ENCODE data around the gene SPIB.

The SPIB gene

GRCh38 chr19:50378169-50378862, 40.4 kb upstream of the SPIB start:
- in situ Hi-C loops (cut with HindIII; ENCODE audit: low pct_ligation_motif_present, low sequenced_read_pairs), result no loop called here
- no peak for TF ChIP-seq CTCF (IDR thresholded peaks at IDR 0.05; ENCODE audit: low read depth, low read length, missing control alignments)
- H3K27me3 ChIP-seq (replicated peaks), result no peaks in the 10 kb centered on the region
- no peak overlapping the region for H3K4me3 ChIP-seq (ENCODE audit: low read depth, low read length)
- peaks cover 38% of the 10 kb centered on the region for H3K36me3 ChIP-seq (replicated peaks)
- DNase-seq, result no peak
- H3K27ac ChIP-seq, result no peak overlapping the region

GRCh38 chr19:50378863-50379236, 39.9 kb upstream of the SPIB start:
- Histone ChIP-seq H3K27ac (no peak overlapping the region), H3K36me3 (replicated peaks) (peaks cover 38% of the 10 kb centered on the region)
- in situ Hi-C loops (cut with HindIII; ENCODE audit: low pct_ligation_motif_present, low sequenced_read_pairs), result no loop called here

GRCh38 chr19:50379602-50380001, 39.1 kb upstream of the SPIB start:
- DNase-seq, result no peak
- no peak for TF ChIP-seq CTCF (IDR thresholded peaks at IDR 0.05; ENCODE audit: low read depth, low read length, missing control alignments)
- no peak overlapping the region for H3K4me3 ChIP-seq (ENCODE audit: low read depth, low read length)
- no peaks in the 10 kb centered on the region for H3K27me3 ChIP-seq (replicated peaks)
- peaks cover 38% of the 10 kb centered on the region for H3K36me3 ChIP-seq (replicated peaks)
- in situ Hi-C loops (cut with HindIII; ENCODE audit: low pct_ligation_motif_present, low sequenced_read_pairs), result no loop called here
- H3K27ac ChIP-seq, result no peak overlapping the region

More at GRCh38 chr19:50378863-50379236, 39.9 kb upstream of the SPIB start:
- Histone ChIP-seq H3K27me3 (replicated peaks) (no peaks in the 10 kb centered on the region), H3K4me3 (ENCODE audit: low read depth, low read length) (no peak overlapping the region)
- TF ChIP-seq CTCF (IDR thresholded peaks at IDR 0.05; ENCODE audit: low read depth, low read length, missing control alignments), result no peak
- DNase-seq, result no peak

- Histone ChIP-seq H3K27ac (no peak overlapping the region), H3K27me3 (replicated peaks) (no peaks in the 10 kb centered on the region), H3K4me3 (ENCODE audit: low read depth, low read length) (no peak overlapping the region), H3K36me3 (replicated peaks) (peaks cover 38% of the 10 kb centered on the region)
- in situ Hi-C loops (cut with HindIII; ENCODE audit: low pct_ligation_motif_present, low sequenced_read_pairs), result no loop called here
- no peak for TF ChIP-seq CTCF (IDR thresholded peaks at IDR 0.05; ENCODE audit: low read depth, low read length, missing control alignments)
- DNase-seq, result no peak
Measured at GRCh38 chr19:50380137-50380536, 38.6 kb upstream of the SPIB start.

- no peak for DNase-seq
- TF ChIP-seq CTCF (IDR thresholded peaks at IDR 0.05; ENCODE audit: low read depth, low read length, missing control alignments), result no peak
- in situ Hi-C loops (cut with HindIII; ENCODE audit: low pct_ligation_motif_present, low sequenced_read_pairs), result no loop called here
- no peak overlapping the region for H3K4me3 ChIP-seq (ENCODE audit: low read depth, low read length)
- no peaks in the 10 kb centered on the region for H3K27me3 ChIP-seq (replicated peaks)
- H3K27ac ChIP-seq, result no peak overlapping the region
- peaks cover 38% of the 10 kb centered on the region for H3K36me3 ChIP-seq (replicated peaks)
Measured at GRCh38 chr19:50380751-50381151, 38.0 kb upstream of the SPIB start.

All from brain microvascular endothelial cell (primary cell).